Ascending aorta (tissue), 2 donors: ENCODE data around the gene C6orf89. TPM values are rescaled to one million over a fixed set of nuclear protein-coding genes. Genes with fewer than 3 reads are reported as not detected.

Source experiments
- DNase-seq, 2 donors: peaks; one replicate each; pipeline ENCODE4 v3.0.0-alpha.2; 2019; ENCODE audit warnings: low spot score in 2 of 2
- H3K27ac ChIP-seq, 2 donors: fragments of 200-600 bp; sonication (generic); one replicate each; pipeline ENCODE4 v1.5.1; 2016 to 2017; ENCODE audit warnings: mild to moderate bottlenecking in 1 of 2
- H3K27me3 ChIP-seq: fragments of 200-600 bp; sonication (generic); one replicate; pipeline ENCODE4 v1.5.1; 2017
- H3K36me3 ChIP-seq, 2 donors: fragments of 200-600 bp; sonication (generic); one replicate each; pipeline ENCODE4 v1.5.1; 2016
- H3K4me1 ChIP-seq, 2 donors: fragments of 200-600 bp; sonication (generic); one replicate each; pipeline ENCODE4 v1.5.1; 2016 to 2017; ENCODE audit warnings: mild to moderate bottlenecking in 1 of 2
- H3K4me3 ChIP-seq, 2 donors: fragments of 200-600 bp; sonication (generic); one replicate each; pipeline ENCODE4 v1.5.1; 2016 to 2017; ENCODE audit warnings: mild to moderate bottlenecking in 1 of 2
- H3K9me3 ChIP-seq, 2 donors: fragments of 200-600 bp; sonication (generic); one replicate each; pipeline ENCODE4 v1.5.1; 2016
- intact Hi-C: fragments of 100-400 bp; cut with DNase I; formaldehyde crosslinking; loops from one replicate; pipeline ENCODE4 v1.15.1; 2023
- total RNA-seq: library from RNA; depleted of rRNA; stranded (reverse); fragments of >200 nt; gene quantifications from one replicate; pipeline ENCODE4 v1.1.0, GENCODE V29; 2016
- TF ChIP-seq, protein P1 (sequence below), 3 experiments: fragments of 200-600 bp in 2 of 3; fragments of 450-650 bp in 1 of 3; sonication (generic) in 2 of 3; IDR thresholded peaks; one replicate each; pipeline ENCODE4 v1.5.1; 2016 to 2019; ENCODE audit warnings: antibody characterized with exemption in 3 of 3, mild to moderate bottlenecking in 1 of 3, moderate library complexity in 1 of 3

Gene C6orf89, protein sequence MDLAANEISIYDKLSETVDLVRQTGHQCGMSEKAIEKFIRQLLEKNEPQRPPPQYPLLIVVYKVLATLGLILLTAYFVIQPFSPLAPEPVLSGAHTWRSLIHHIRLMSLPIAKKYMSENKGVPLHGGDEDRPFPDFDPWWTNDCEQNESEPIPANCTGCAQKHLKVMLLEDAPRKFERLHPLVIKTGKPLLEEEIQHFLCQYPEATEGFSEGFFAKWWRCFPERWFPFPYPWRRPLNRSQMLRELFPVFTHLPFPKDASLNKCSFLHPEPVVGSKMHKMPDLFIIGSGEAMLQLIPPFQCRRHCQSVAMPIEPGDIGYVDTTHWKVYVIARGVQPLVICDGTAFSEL
- total RNA-seq = 21.6 TPM

DNA sequence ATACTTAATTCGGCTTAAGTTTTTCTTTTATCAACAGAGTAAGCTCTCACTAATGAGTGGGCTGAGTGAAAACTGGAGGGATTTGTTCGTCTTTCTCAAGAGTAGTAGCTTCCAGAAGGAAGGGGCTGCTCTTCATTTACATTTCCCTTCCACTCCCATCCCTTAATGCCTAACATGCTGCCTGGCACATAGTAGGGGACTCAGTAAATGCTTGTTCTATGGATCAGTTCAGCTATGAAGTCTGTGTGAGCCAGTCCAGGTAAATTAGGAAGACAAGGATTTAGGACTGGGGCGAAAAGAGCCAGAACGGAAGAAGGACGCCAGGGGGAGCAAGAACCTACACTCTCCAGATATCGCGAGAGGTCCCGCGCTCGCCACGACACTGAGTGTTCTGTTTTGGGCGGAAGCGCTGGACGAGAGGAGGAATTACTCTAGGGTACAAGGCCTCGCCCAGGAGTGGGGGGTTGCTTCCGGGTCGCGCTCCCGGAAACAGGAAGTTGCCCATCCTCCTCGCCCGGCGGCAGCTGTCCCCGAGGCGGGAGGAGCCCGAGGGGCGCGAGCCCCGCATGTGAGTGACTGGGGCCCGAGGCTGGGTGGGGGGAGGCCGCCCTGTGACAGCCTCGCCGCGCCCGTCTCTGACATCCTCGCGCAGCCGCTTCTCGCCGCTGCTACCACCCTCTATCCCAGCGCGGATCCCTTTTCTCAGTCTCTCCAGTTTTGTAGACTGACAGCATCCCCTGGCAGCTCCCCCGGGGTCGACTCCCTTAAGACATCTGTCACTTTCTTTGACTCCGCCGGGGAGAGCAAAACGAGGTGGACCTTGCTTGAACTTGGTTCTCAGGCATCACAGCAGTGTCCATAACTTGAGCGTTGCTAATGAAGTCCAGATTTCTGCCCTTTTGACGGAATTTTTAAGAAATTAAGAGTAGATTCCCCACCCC lies at the start of gene C6orf89:
Gene C6orf89, plus strand, starts transcription at position 492 of the 941 bp plus-strand sequence. CDS start 13,493 bp downstream, outside the sequence.
- Histone ChIP-seq H3K27me3 (no peaks in the 10 kb centered on the region), H3K36me3 (no peaks in the 10 kb centered on the region), H3K27ac (peak within 1 kb of the TSS; percentile 89 to 91), H3K4me1 (peaks cover 0 to 14% of the 10 kb centered on the region in 2 donors), H3K4me3 (peak within 1 kb of the TSS; percentile 85 to 90), H3K9me3 (no peaks in the 10 kb centered on the region)
- TF ChIP-seq, protein P1, sequence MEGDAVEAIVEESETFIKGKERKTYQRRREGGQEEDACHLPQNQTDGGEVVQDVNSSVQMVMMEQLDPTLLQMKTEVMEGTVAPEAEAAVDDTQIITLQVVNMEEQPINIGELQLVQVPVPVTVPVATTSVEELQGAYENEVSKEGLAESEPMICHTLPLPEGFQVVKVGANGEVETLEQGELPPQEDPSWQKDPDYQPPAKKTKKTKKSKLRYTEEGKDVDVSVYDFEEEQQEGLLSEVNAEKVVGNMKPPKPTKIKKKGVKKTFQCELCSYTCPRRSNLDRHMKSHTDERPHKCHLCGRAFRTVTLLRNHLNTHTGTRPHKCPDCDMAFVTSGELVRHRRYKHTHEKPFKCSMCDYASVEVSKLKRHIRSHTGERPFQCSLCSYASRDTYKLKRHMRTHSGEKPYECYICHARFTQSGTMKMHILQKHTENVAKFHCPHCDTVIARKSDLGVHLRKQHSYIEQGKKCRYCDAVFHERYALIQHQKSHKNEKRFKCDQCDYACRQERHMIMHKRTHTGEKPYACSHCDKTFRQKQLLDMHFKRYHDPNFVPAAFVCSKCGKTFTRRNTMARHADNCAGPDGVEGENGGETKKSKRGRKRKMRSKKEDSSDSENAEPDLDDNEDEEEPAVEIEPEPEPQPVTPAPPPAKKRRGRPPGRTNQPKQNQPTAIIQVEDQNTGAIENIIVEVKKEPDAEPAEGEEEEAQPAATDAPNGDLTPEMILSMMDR (IDR thresholded peaks at IDR 0.05) = peak; percentile 76 to 93 (median 84)
- peak; percentile 93 to 99 for DNase-seq
- intact Hi-C loops = loop anchor here (1.0 kb wide), 4 partner anchors 10 to 325 kb away; partner anchors contain the start of gene MTCH1

DNA sequence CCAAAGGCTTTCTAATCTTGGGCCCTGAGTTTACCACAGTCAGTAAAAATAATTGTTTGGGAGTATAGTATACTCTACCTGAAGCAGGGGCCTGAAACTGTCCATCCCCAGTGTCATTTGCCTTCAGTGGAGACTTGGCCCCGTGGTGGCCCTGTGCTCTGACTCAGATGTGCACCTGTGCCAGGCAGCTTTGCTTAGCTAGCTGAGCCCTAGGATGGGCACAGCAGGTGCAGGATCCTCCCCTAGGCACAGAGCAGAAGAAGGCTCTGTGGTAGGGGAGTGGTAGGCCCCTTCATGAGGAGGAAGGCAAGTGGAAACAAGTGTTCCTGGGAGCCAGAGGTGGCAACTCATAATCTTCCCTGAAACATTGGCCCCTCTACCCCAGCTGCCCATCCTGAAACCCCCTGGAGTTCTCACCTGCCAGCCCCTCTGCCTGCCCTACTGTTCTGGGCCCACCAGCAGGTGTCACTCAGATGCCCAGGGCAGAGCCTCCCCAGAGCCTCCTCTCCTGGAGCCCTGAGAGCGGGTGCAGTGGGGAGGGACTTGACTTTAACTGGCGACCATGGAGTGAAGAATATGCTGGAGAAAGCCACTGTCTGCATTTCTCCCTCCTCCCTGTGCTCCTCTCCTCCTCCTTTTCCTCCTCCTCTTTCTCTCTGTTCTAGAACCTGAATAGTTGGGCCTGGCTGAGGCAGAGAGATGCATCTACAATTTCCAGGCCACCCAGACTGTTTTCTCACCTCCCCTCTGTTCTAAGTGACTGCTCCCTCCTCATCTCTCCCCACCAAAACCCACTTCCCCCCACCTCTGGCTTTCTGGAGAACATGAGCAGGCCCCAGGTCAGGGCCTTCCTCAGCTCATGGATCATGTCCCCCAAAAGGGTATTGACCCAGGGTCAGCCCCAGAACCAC lies 49.4 kb upstream of the C6orf89 start:
- no peak overlapping the region for H3K4me3 ChIP-seq
- intact Hi-C loops = no loop called here

DNA sequence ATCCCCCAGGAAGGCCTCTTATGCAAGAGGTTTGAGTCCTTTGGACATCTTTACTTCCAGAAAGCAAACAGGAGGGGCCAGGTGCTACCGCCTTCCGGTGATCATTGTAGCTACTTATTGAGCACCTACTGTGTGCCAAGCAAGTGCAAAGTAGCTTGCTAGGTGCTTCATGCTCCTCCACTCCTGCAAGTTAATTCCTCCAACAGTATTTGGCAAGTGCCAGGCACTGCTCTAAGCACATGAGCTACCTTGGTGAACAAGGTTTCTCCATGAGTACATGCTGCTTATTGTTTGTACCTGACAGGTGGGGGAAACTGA lies 48.8 kb upstream of the C6orf89 start:
- intact Hi-C loops = no loop called here
- Histone ChIP-seq H3K4me1 (peaks cover 5 to 22% of the 10 kb centered on the region in 2 donors), H3K9me3 (no peaks in the 10 kb centered on the region), H3K36me3 (no peaks in the 10 kb centered on the region), H3K27ac (no peak overlapping the region), H3K27me3 (no peaks in the 10 kb centered on the region), H3K4me3 (no peak overlapping the region)
- DNase-seq = no peak
- TF ChIP-seq, protein P1 (IDR thresholded peaks at IDR 0.05) = no peak

More for the DNA sequence above, 49.4 kb upstream of the C6orf89 start:
- TF ChIP-seq, protein P1 (IDR thresholded peaks at IDR 0.05) = no peak
- Histone ChIP-seq H3K36me3 (no peaks in the 10 kb centered on the region), H3K4me1 (peaks cover 5 to 22% of the 10 kb centered on the region in 2 donors), H3K27ac (no peak overlapping the region), H3K27me3 (no peaks in the 10 kb centered on the region), H3K9me3 (no peaks in the 10 kb centered on the region)
- DNase-seq = no peak

DNA sequence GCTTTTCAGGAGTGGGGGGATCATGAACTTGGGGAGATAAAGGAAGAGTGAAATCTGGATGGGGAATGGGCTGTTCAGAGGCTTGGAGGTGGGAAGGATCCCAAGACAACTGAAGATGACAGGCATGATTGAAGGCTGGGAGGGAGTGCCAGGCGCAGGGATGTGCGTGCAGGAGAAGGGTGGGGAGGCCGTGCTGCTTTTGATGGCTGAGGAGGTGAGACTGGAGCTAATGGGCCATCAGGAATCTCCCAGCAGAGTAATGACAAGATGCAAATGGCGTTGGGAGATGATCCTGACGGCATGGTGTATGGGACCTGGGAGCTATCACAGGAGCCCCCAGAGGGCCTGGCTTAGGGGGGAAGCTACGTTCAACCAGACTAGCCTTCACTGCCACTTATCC lies 48.1 kb upstream of the C6orf89 start:
- Histone ChIP-seq H3K27me3 (no peaks in the 10 kb centered on the region), H3K27ac (no peak overlapping the region), H3K9me3 (no peaks in the 10 kb centered on the region), H3K36me3 (no peaks in the 10 kb centered on the region), H3K4me3 (no peak overlapping the region), H3K4me1 (peaks cover 5 to 22% of the 10 kb centered on the region in 2 donors)
- intact Hi-C loops = no loop called here
- no peak for DNase-seq
- TF ChIP-seq, protein P1 (IDR thresholded peaks at IDR 0.05) = no peak
